Mammary epithelial cell (primary cell): ENCODE data around the gene IL3RA.

Source experiments
- EZH2 ChIP-seq: IDR thresholded peaks from 2 replicates; pipeline ENCODE4 v1.6.1; 2012; ENCODE audit warnings: low read length, inconsistent platforms, borderline replicate concordance
- TF ChIP-seq, protein P1 (sequence below), 2 donors: IDR thresholded peaks in 1 of 2; conservative IDR thresholded peaks in 1 of 2; 2 replicates each; pipeline ENCODE4 v1.5.1; 2011 to 2012; ENCODE audit warnings: inconsistent platforms in 2 of 2, low read length in 2 of 2, mild to moderate bottlenecking in 2 of 2, control low read depth in 1 of 2, low read depth in 1 of 2; ENCODE audit not compliant: insufficient read depth in 1 of 2; ENCODE audit errors: extremely low read depth in 1 of 2

GRCh38 chrX:1378306-1378759 is 41.7 kb downstream of the IL3RA start:
- TF ChIP-seq, protein P1, sequence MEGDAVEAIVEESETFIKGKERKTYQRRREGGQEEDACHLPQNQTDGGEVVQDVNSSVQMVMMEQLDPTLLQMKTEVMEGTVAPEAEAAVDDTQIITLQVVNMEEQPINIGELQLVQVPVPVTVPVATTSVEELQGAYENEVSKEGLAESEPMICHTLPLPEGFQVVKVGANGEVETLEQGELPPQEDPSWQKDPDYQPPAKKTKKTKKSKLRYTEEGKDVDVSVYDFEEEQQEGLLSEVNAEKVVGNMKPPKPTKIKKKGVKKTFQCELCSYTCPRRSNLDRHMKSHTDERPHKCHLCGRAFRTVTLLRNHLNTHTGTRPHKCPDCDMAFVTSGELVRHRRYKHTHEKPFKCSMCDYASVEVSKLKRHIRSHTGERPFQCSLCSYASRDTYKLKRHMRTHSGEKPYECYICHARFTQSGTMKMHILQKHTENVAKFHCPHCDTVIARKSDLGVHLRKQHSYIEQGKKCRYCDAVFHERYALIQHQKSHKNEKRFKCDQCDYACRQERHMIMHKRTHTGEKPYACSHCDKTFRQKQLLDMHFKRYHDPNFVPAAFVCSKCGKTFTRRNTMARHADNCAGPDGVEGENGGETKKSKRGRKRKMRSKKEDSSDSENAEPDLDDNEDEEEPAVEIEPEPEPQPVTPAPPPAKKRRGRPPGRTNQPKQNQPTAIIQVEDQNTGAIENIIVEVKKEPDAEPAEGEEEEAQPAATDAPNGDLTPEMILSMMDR (conservative IDR thresholded peaks at IDR 0.05 in 1 of 2, IDR thresholded peaks at IDR 0.05 in 1 of 2; ENCODE audit: extremely low read depth in 1 of 2, insufficient read depth in 1 of 2, low read depth in 1 of 2, low read length in 2 of 2) = no peak
- TF ChIP-seq EZH2 = no peak
